Measurements from ENCODE around the gene AMBRA1. TPM values are rescaled to one million over a fixed set of nuclear protein-coding genes. Genes with fewer than 3 reads are reported as not detected.
"Not testable (repeated sequence)": the region's sequence is repeated elsewhere in the genome, so short reads cannot be mapped to it uniquely, and the experiment has no call there.

Gene AMBRA1
- total RNA-seq, 1 donor from 2014 or later, result 25.1 TPM

- peaks cover 16% of the 10 kb centered on the region for H3K36me3 Mint-ChIP-seq (ENCODE audit: low read depth)
- H3K27me3 Mint-ChIP-seq (ENCODE audit: low read depth), result no peaks in the 10 kb centered on the region
- no peak for DNase-seq (ENCODE audit: low spot score)
- H3K27ac Mint-ChIP-seq (ENCODE audit: unreplicated experiment), result no peak overlapping the region
- no peaks in the 10 kb centered on the region for H3K9me3 Mint-ChIP-seq (ENCODE audit: low read depth)
- H3K4me3 Mint-ChIP-seq (ENCODE audit: unreplicated experiment), result no peak overlapping the region
- H3K4me1 Mint-ChIP-seq (ENCODE audit: low read depth), result no peaks in the 10 kb centered on the region
- TF ChIP-seq CTCF (IDR thresholded peaks at IDR 0.05), result no peak
Observed at GRCh38 chr11:46374815-46375214, 219.0 kb downstream of the AMBRA1 start.

- Mint-ChIP-seq H3K4me3 (ENCODE audit: unreplicated experiment) (no peak overlapping the region), H3K27ac (ENCODE audit: unreplicated experiment) (no peak overlapping the region), H3K9me3 (ENCODE audit: low read depth) (no peaks in the 10 kb centered on the region), H3K27me3 (ENCODE audit: low read depth) (no peaks in the 10 kb centered on the region), H3K4me1 (ENCODE audit: low read depth) (no peaks in the 10 kb centered on the region), H3K36me3 (ENCODE audit: low read depth) (peaks cover 16% of the 10 kb centered on the region)
- DNase-seq (ENCODE audit: low spot score), result no peak
- no peak for TF ChIP-seq CTCF (IDR thresholded peaks at IDR 0.05)
Observed at GRCh38 chr11:46373787-46374740, 219.8 kb downstream of the AMBRA1 start.

DNA sequence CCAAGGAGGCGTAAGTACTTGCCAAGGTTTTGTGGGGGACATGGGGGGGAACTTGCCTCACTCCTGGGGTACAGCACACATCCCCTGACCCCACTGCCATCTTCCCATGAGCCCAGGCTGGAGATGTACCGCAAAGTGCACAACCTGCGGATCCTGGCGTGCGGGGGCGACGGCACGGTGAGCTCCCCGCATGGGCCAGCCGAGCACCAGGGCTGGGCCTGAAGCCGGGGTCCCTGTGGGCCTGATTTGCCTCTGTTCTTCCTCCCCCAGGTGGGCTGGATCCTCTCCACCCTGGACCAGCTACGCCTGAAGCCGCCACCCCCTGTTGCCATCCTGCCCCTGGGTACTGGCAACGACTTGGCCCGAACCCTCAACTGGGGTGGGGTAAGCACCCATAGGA, 221.3 kb downstream of the AMBRA1 start:
- not testable (repeated sequence) for DNase-seq (ENCODE audit: low spot score); H3K4me3 Mint-ChIP-seq (ENCODE audit: unreplicated experiment); H3K4me1 Mint-ChIP-seq (ENCODE audit: low read depth); H3K27me3 Mint-ChIP-seq (ENCODE audit: low read depth); H3K27ac Mint-ChIP-seq (ENCODE audit: unreplicated experiment); H3K9me3 Mint-ChIP-seq (ENCODE audit: low read depth)
- peaks cover 12% of the 10 kb centered on the region for H3K36me3 Mint-ChIP-seq (ENCODE audit: low read depth)

DNA sequence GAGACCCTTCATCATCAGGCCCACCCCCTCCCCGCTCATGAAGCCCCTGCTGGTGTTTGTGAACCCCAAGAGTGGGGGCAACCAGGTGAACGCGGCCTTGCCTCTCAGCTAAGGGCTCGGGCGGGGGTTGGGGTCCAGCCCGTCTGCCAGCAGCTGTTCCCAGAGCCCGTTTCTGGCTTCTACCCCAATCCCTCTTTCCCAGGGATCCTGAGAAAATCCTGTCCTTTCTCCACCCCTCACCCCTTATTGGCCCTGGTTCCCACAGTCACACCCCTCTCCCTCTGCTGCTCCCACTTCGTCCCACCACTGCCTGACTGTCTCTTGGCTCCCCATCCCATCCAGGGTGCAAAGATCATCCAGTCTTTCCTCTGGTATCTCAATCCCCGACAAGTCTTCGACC, 221.7 kb downstream of the AMBRA1 start:
- TF ChIP-seq CTCF (IDR thresholded peaks at IDR 0.05), result no peak
- H3K4me1 Mint-ChIP-seq (ENCODE audit: low read depth), result peaks cover 3% of the 10 kb centered on the region
- no peak overlapping the region for H3K27ac Mint-ChIP-seq (ENCODE audit: unreplicated experiment)
- no peaks in the 10 kb centered on the region for H3K9me3 Mint-ChIP-seq (ENCODE audit: low read depth)
- no peak overlapping the region for H3K4me3 Mint-ChIP-seq (ENCODE audit: unreplicated experiment)
- peaks cover 8% of the 10 kb centered on the region for H3K36me3 Mint-ChIP-seq (ENCODE audit: low read depth)
- no peaks in the 10 kb centered on the region for H3K27me3 Mint-ChIP-seq (ENCODE audit: low read depth)
- DNase-seq (ENCODE audit: low spot score), result no peak

DNA sequence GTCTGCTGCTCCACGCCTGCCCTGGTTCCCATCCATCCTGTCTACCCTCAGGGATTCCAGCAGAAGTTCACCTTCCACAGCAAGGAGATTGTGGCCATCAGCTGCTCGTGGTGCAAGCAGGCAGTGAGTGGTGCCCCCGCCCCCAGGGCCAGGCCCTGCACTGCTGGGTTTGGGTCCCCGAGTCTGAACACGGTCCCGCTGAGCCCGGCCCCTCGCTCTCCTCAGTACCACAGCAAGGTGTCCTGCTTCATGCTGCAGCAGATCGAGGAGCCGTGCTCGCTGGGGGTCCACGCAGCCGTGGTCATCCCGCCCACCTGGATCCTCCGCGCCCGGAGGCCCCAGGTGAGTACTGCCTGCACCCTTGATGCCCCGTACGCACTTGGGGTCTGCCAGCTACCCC, 222.6 kb downstream of the AMBRA1 start:
- not testable (repeated sequence) for H3K27ac Mint-ChIP-seq (ENCODE audit: unreplicated experiment); H3K4me3 Mint-ChIP-seq (ENCODE audit: unreplicated experiment)

GRCh38 chr11:46370253-46370652, 223.6 kb downstream of the AMBRA1 start:
- H3K4me3 Mint-ChIP-seq (ENCODE audit: unreplicated experiment), result no peak overlapping the region
- no peaks in the 10 kb centered on the region for H3K9me3 Mint-ChIP-seq (ENCODE audit: low read depth)
- H3K36me3 Mint-ChIP-seq (ENCODE audit: low read depth), result peaks cover 5% of the 10 kb centered on the region
- no peak overlapping the region for H3K27ac Mint-ChIP-seq (ENCODE audit: unreplicated experiment)
- no peak for TF ChIP-seq CTCF (IDR thresholded peaks at IDR 0.05)
- H3K27me3 Mint-ChIP-seq (ENCODE audit: low read depth), result no peaks in the 10 kb centered on the region
- H3K4me1 Mint-ChIP-seq (ENCODE audit: low read depth), result peaks cover 3% of the 10 kb centered on the region
- DNase-seq (ENCODE audit: low spot score), result no peak

More for the DNA sequence above, 222.6 kb downstream of the AMBRA1 start:
- not testable (repeated sequence) for H3K9me3 Mint-ChIP-seq (ENCODE audit: low read depth); H3K4me1 Mint-ChIP-seq (ENCODE audit: low read depth); H3K27me3 Mint-ChIP-seq (ENCODE audit: low read depth); H3K36me3 Mint-ChIP-seq (ENCODE audit: low read depth); DNase-seq (ENCODE audit: low spot score)

Measured in chondrocyte (in vitro differentiated cells).